ENCODE results near the gene VAT1. TPM values are rescaled to one million over a fixed set of nuclear protein-coding genes. Genes with fewer than 3 reads are reported as not detected.
"Not testable (repeated sequence)": the region's sequence is repeated elsewhere in the genome, so short reads cannot be mapped to it uniquely, and the experiment has no call there.

The VAT1 gene
- total and polyA plus RNA-seq, 2 experiments from 2014 or later, result 207 to 251 TPM

DNA sequence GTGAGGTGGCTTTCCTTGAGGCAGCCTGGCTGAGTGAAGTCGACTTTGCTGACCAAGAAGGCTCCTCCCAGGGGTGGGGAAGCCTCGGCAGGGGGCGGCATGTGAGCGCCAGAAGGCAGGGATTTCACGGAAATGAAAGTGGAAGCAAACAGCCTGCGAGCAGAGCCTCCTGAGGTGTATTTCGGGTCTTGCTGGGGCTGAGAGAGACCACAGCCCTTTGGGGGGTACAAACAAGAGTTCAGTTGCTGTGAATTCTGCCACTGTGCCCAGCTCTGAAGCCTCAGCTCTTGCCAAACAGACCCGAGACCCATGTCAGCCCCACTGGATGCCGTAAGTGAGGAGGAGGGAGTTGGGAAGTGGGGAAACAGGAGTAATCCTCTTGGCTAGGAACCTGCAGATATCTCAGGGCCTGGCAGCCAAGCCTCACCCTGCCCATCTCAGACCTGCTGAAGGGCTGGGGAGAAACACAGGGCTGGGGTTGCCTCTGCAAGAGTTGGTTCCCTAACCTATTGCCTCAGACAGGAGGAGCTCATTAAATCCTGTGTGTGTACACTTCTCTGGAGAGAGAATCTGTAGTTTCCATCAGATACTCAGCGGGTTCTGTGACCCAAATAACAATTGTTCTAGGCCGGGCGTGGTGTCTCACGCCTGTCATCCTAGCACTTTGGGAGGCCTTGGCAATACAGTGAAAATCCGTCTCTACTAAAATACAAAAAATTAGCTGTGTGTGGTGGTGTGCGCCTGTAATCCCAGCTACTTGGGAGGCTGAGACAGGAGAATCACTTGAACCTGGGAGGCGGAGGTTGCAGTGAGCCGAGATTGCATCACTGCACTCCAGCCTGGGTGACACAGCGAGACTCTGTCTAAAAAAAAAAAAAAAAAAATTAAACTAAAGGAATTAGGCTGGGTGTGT, 15.3 kb downstream of the VAT1 start, which contains the start of gene IFI35:
Gene IFI35 (plus strand): TSS at position 146 of the 913 bp plus-strand sequence. CDS start 164 bp downstream, at position 310.
- H3K4me1 ChIP-seq (ENCODE audit: insufficient read depth), result peaks cover 21% of the 10 kb centered on the region
- no peaks in the 10 kb centered on the region for H3K27me3 ChIP-seq
- H3K36me3 ChIP-seq (replicated peaks; ENCODE audit: insufficient read depth, low read depth), result no peaks in the 10 kb centered on the region
- TF ChIP-seq EZH2 (IDR thresholded peaks at IDR 0.05; ENCODE audit: borderline replicate concordance), result no peak
- TF ChIP-seq, protein P1, sequence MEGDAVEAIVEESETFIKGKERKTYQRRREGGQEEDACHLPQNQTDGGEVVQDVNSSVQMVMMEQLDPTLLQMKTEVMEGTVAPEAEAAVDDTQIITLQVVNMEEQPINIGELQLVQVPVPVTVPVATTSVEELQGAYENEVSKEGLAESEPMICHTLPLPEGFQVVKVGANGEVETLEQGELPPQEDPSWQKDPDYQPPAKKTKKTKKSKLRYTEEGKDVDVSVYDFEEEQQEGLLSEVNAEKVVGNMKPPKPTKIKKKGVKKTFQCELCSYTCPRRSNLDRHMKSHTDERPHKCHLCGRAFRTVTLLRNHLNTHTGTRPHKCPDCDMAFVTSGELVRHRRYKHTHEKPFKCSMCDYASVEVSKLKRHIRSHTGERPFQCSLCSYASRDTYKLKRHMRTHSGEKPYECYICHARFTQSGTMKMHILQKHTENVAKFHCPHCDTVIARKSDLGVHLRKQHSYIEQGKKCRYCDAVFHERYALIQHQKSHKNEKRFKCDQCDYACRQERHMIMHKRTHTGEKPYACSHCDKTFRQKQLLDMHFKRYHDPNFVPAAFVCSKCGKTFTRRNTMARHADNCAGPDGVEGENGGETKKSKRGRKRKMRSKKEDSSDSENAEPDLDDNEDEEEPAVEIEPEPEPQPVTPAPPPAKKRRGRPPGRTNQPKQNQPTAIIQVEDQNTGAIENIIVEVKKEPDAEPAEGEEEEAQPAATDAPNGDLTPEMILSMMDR (IDR thresholded peaks at IDR 0.05; ENCODE audit: poor library complexity), result peak; percentile 44
- H3K79me2 ChIP-seq, result peaks cover 21% of the 10 kb centered on the region
- H4K20me1 ChIP-seq (ENCODE audit: insufficient read depth, poor library complexity, severe bottlenecking), result no peaks in the 10 kb centered on the region
- peak within 1 kb of the TSS; percentile 80 for H3K4me2 ChIP-seq
- H3K4me3 ChIP-seq, result peak within 1 kb of the TSS; percentile 41
- H3K9me2 ChIP-seq (replicated peaks; ENCODE audit: insufficient read depth), result no peaks in the 10 kb centered on the region
- H2AFZ ChIP-seq, result peak within 1 kb of the TSS; percentile 37
- 53% methylated on average over 18 of the region's 18 CpGs for WGBS (ENCODE audit: low lambda C conversion rate, missing lambda C conversion rate)
- H3K27ac ChIP-seq, result peak within 1 kb of the TSS; percentile 95
- peak; percentile 87 for DNase-seq (ENCODE audit: low spot score)
- no peaks in the 10 kb centered on the region for H3K9me3 ChIP-seq (ENCODE audit: low read depth)

DNA sequence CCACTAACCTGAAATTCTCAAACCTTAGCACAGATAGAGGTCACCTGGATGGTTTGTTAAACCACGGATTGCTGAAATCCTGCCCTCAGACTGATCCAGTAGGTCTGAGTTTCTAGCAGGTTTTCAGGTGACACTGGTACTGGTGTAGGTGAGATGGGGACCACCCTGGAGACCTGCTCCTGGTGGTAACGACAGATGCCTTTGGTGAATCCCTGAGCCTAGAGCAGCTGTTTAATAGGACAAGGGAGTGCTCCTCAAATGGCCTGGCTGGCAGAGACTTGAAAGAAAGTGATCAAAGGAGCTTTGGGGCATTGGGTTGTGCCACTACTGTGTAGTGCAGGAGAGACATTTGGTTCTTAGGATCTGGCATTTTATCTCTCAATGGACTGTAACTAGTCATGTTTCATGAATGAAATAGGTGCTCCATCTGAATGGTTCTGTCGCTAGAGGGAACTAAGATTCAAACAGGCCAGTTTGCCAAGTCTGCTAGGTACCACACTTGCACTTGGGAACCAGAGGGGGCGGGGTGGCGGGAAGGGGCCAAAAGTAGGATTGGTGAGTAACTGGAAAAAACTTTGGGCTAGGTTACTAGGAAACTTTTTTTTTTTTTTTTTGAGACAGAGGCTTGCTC, 18.5 kb downstream of the VAT1 start:
- H3K27me3 ChIP-seq, result no peaks in the 10 kb centered on the region
- H3K4me2 ChIP-seq, result no peak overlapping the region
- no peak overlapping the region for H3K27ac ChIP-seq
- peaks cover 12% of the 10 kb centered on the region for H4K20me1 ChIP-seq (ENCODE audit: insufficient read depth, poor library complexity, severe bottlenecking)
- no peak overlapping the region for H3K4me3 ChIP-seq
- peaks cover 12% of the 10 kb centered on the region for H3K4me1 ChIP-seq (ENCODE audit: insufficient read depth)
- no peak for DNase-seq (ENCODE audit: low spot score)
- H3K36me3 ChIP-seq (replicated peaks; ENCODE audit: insufficient read depth, low read depth), result no peaks in the 10 kb centered on the region
- no peaks in the 10 kb centered on the region for H3K9me3 ChIP-seq (ENCODE audit: low read depth)
- TF ChIP-seq, protein P1 (IDR thresholded peaks at IDR 0.05; ENCODE audit: poor library complexity), result no peak
- no peak for TF ChIP-seq EZH2 (IDR thresholded peaks at IDR 0.05; ENCODE audit: borderline replicate concordance)
- no peak for TF ChIP-seq EZH2phosphoT487 (IDR thresholded peaks at IDR 0.05; ENCODE audit: low read depth, severe bottlenecking, unreplicated experiment)
- no peak overlapping the region for H2AFZ ChIP-seq
- 93% methylated on average over 5 of the region's 5 CpGs for WGBS (ENCODE audit: low lambda C conversion rate, missing lambda C conversion rate)
- H3K9me2 ChIP-seq (replicated peaks; ENCODE audit: insufficient read depth), result no peaks in the 10 kb centered on the region
- H3K79me2 ChIP-seq, result peaks cover 47% of the 10 kb centered on the region

DNA sequence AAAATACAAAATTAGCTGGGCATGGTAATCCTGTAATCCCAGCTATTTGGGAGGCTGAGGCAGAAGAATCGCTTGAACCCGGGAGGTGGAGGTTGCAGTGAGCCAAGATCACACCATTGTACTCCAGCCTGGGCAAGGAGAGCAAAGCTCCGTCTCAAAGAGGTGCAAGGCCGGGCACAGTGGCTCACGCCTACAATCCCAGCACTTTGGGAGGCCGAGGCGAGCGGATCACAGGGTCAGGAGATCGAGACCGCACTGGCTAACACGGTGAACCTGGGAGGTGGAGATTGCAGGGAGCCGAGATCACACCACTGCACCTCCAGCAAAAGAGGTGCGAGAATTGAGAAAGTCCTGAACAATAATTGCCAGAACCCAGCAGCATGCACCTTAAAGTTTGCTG, 21.3 kb downstream of the VAT1 start:
- Histone ChIP-seq H4K20me1 (ENCODE audit: insufficient read depth, poor library complexity, severe bottlenecking) (peaks cover 12% of the 10 kb centered on the region), H3K79me2 (peaks cover 36% of the 10 kb centered on the region), H3K4me1 (ENCODE audit: insufficient read depth) (peaks cover 12% of the 10 kb centered on the region)
- not testable (repeated sequence) for H3K27me3 ChIP-seq; H3K4me3 ChIP-seq; H2AFZ ChIP-seq; H3K27ac ChIP-seq; H3K4me2 ChIP-seq; DNase-seq (ENCODE audit: low spot score); H3K36me3 ChIP-seq (replicated peaks; ENCODE audit: insufficient read depth, low read depth); H3K9me2 ChIP-seq (replicated peaks; ENCODE audit: insufficient read depth); H3K9me3 ChIP-seq (ENCODE audit: low read depth)
- 98% methylated on average over 13 of the region's 13 CpGs for WGBS (ENCODE audit: low lambda C conversion rate, missing lambda C conversion rate)

DNA sequence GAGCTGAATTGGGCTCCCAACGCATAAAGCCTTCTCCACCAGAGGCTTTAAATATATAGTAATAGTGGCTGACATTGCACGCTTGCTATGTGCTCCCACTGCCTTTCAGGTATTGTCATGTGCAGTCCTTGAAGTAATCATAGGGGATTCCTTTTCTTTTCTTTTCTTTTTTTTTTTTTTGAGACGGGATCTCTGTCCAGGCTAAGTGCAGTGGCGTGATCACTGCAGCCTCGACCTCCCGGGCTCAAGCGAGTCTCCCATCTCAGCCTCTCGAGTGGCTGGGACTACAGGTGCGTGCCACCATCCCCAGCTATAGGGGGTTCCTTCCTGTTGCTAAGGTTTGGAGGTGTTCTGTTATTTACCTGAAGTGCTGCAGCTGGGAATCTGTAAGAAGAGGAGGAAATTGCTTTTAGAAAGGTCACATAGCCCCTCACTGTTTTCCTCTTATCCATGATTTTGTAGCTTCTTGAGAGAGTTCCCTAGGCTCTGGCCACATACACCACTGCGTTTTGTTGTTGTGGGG, 23.1 kb downstream of the VAT1 start:
- no peaks in the 10 kb centered on the region for H3K9me3 ChIP-seq (ENCODE audit: low read depth)
- H3K9me2 ChIP-seq (replicated peaks; ENCODE audit: insufficient read depth), result no peaks in the 10 kb centered on the region
- H3K36me3 ChIP-seq (replicated peaks; ENCODE audit: insufficient read depth, low read depth), result no peaks in the 10 kb centered on the region
- H3K4me3 ChIP-seq, result peak overlapping the region; percentile 38
- H3K27me3 ChIP-seq, result no peaks in the 10 kb centered on the region
- peak overlapping the region; percentile 93 for H3K27ac ChIP-seq
- peak overlapping the region; percentile 93 for H3K4me2 ChIP-seq
- H2AFZ ChIP-seq, result no peak overlapping the region
- WGBS (ENCODE audit: low lambda C conversion rate, missing lambda C conversion rate), result 14% methylated on average over 8 of the region's 10 CpGs
- peaks cover 12% of the 10 kb centered on the region for H3K4me1 ChIP-seq (ENCODE audit: insufficient read depth)
- no peak for TF ChIP-seq EZH2 (IDR thresholded peaks at IDR 0.05; ENCODE audit: borderline replicate concordance)
- TF ChIP-seq, protein P1 (IDR thresholded peaks at IDR 0.05; ENCODE audit: poor library complexity), result no peak
- no peak for TF ChIP-seq EZH2phosphoT487 (IDR thresholded peaks at IDR 0.05; ENCODE audit: low read depth, severe bottlenecking, unreplicated experiment)
- no peak for DNase-seq (ENCODE audit: low spot score)
- peaks cover 12% of the 10 kb centered on the region for H4K20me1 ChIP-seq (ENCODE audit: insufficient read depth, poor library complexity, severe bottlenecking)
- H3K79me2 ChIP-seq, result peaks cover 36% of the 10 kb centered on the region
